ENCODE measurements around the gene TGM2. TPM values are rescaled to one million over a fixed set of nuclear protein-coding genes. Genes with fewer than 3 reads are reported as not detected.
"Not testable (repeated sequence)": the region's sequence is repeated elsewhere in the genome, so short reads cannot be mapped to it uniquely, and the experiment has no call there.

The TGM2 gene
- total and polyA plus RNA-seq, 2 donors (not counting 1 experiment from before 2014, with no cell fraction given): 2.4 to 60.8 TPM

- TF ChIP-seq CTCF (IDR thresholded peaks at IDR 0.05) (no peak), EZH2 (IDR thresholded peaks at IDR 0.05; ENCODE audit: borderline replicate concordance, insufficient read depth, low read depth, low read length, poor library complexity, severe bottlenecking) (no peak)
- POLR2A ChIA-PET: no interaction called here
- H3K9me3 Mint-ChIP-seq (ENCODE audit: insufficient read depth): no peaks in the 10 kb centered on the region
- no peaks in the 10 kb centered on the region for H3K27me3 Mint-ChIP-seq
- no peak overlapping the region for H3K27ac ChIP-seq (ENCODE audit: low read length in 2 of 2)
- 92% methylated on average over 3 of the region's 5 CpGs for WGBS (ENCODE audit: insufficient coverage)
- no peak overlapping the region for H3K4me3 ChIP-seq (ENCODE audit: control extremely low read depth in 1 of 5, extremely low read depth in 1 of 5, insufficient read depth in 1 of 5, low read depth in 2 of 5, low read length in 4 of 5)
- no peaks in the 10 kb centered on the region for H3K27me3 ChIP-seq (replicated peaks in 1 of 4; ENCODE audit: control extremely low read depth in 1 of 4, control insufficient read depth in 3 of 4, insufficient read depth in 4 of 4, low read length in 3 of 4)
- H3K4me2 ChIP-seq (replicated peaks; ENCODE audit: low read depth, low read length, poor library complexity, severe bottlenecking): no peak overlapping the region
- no peaks in the 10 kb centered on the region for H3K4me1 ChIP-seq (ENCODE audit: control insufficient read depth in 2 of 2, insufficient read depth in 2 of 2, low read length in 2 of 2)
- H3K36me3 ChIP-seq (replicated peaks in 1 of 2; ENCODE audit: control extremely low read depth in 1 of 2, control insufficient read depth in 1 of 2, extremely low read depth in 1 of 2, insufficient read depth in 2 of 2, low read length in 1 of 2): no peaks in the 10 kb centered on the region
- intact Hi-C loops (cut with micrococcal nuclease): no loop called here
- H4K20me1 ChIP-seq (ENCODE audit: control insufficient read depth, insufficient read depth, low read length, poor library complexity, severe bottlenecking): no peaks in the 10 kb centered on the region
- peak overlapping the region; percentile 46 for H3K27ac Mint-ChIP-seq
- no peaks in the 10 kb centered on the region for H3K4me1 Mint-ChIP-seq
- CTCF ChIA-PET: no interaction called here
- no peaks in the 10 kb centered on the region for H3K79me2 ChIP-seq (ENCODE audit: control insufficient read depth, insufficient read depth, low read length)
- no peak overlapping the region for H3K9ac ChIP-seq (ENCODE audit: low read length)
- H3K9me3 ChIP-seq (ENCODE audit: control extremely low read depth in 1 of 3, control insufficient read depth in 2 of 3, insufficient read depth in 1 of 3, low read length in 2 of 3): no peaks in the 10 kb centered on the region
- no peak overlapping the region for H3K4me3 Mint-ChIP-seq
- ATAC-seq (ENCODE audit: low read depth) (no peak), DNase-seq (no peak)
- H2AFZ ChIP-seq (ENCODE audit: insufficient read depth, low read depth, low read length, poor library complexity, severe bottlenecking): no peak overlapping the region
Measured at GRCh38 chr20:38106461-38106860, 58.6 kb downstream of the TGM2 start.

- no peaks in the 10 kb centered on the region for H4K20me1 ChIP-seq (ENCODE audit: control insufficient read depth, insufficient read depth, low read length, poor library complexity, severe bottlenecking)
- DNase-seq (no peak), ATAC-seq (ENCODE audit: low read depth) (no peak)
- H3K79me2 ChIP-seq (ENCODE audit: control insufficient read depth, insufficient read depth, low read length): no peaks in the 10 kb centered on the region
- POLR2A ChIA-PET: no interaction called here
- no peak overlapping the region for H3K4me3 ChIP-seq (ENCODE audit: control extremely low read depth in 1 of 5, extremely low read depth in 1 of 5, insufficient read depth in 1 of 5, low read depth in 2 of 5, low read length in 4 of 5)
- H3K9ac ChIP-seq (ENCODE audit: low read length): no peak overlapping the region
- no peaks in the 10 kb centered on the region for H3K4me1 ChIP-seq (ENCODE audit: control insufficient read depth in 2 of 2, insufficient read depth in 2 of 2, low read length in 2 of 2)
- H3K36me3 ChIP-seq (replicated peaks in 1 of 2; ENCODE audit: control extremely low read depth in 1 of 2, control insufficient read depth in 1 of 2, extremely low read depth in 1 of 2, insufficient read depth in 2 of 2, low read length in 1 of 2): no peaks in the 10 kb centered on the region
- H3K9me3 ChIP-seq (ENCODE audit: control extremely low read depth in 1 of 3, control insufficient read depth in 2 of 3, insufficient read depth in 1 of 3, low read length in 2 of 3): peaks cover 0 to 4% (median 0%) of the 10 kb centered on the region in 3 donors
- Mint-ChIP-seq H3K9me3 (ENCODE audit: insufficient read depth) (peaks cover 5% of the 10 kb centered on the region), H3K27ac (no peak overlapping the region), H3K27me3 (no peaks in the 10 kb centered on the region), H3K4me1 (no peaks in the 10 kb centered on the region), H3K4me3 (no peak overlapping the region)
- no peak overlapping the region for H2AFZ ChIP-seq (ENCODE audit: insufficient read depth, low read depth, low read length, poor library complexity, severe bottlenecking)
- WGBS (ENCODE audit: insufficient coverage): no CpG with 5 or more reads among the region's 1 CpG
- no peaks in the 10 kb centered on the region for H3K27me3 ChIP-seq (replicated peaks in 1 of 4; ENCODE audit: control extremely low read depth in 1 of 4, control insufficient read depth in 3 of 4, insufficient read depth in 4 of 4, low read length in 3 of 4)
- intact Hi-C loops (cut with micrococcal nuclease): no loop called here
- CTCF ChIA-PET: interaction anchor here (0.7 to 1.6 kb wide), 3 partner anchors 10 to 31 kb away, joined by 3 read pairs; no protein-coding TSS in a partner anchor
- TF ChIP-seq EZH2 (IDR thresholded peaks at IDR 0.05; ENCODE audit: borderline replicate concordance, insufficient read depth, low read depth, low read length, poor library complexity, severe bottlenecking) (no peak), CTCF (IDR thresholded peaks at IDR 0.05) (no peak)
- no peak overlapping the region for H3K4me2 ChIP-seq (replicated peaks; ENCODE audit: low read depth, low read length, poor library complexity, severe bottlenecking)
- H3K27ac ChIP-seq (ENCODE audit: low read length in 2 of 2): no peak overlapping the region
Measured at GRCh38 chr20:38104285-38104684, 60.8 kb downstream of the TGM2 start.

- intact Hi-C loops (cut with micrococcal nuclease); ATAC-seq (ENCODE audit: low read depth); H3K4me3 ChIP-seq (ENCODE audit: control extremely low read depth in 1 of 5, extremely low read depth in 1 of 5, insufficient read depth in 1 of 5, low read depth in 2 of 5, low read length in 4 of 5); H3K27me3 Mint-ChIP-seq; H4K20me1 ChIP-seq (ENCODE audit: control insufficient read depth, insufficient read depth, low read length, poor library complexity, severe bottlenecking); H3K4me1 ChIP-seq (ENCODE audit: control insufficient read depth in 2 of 2, insufficient read depth in 2 of 2, low read length in 2 of 2); H3K36me3 ChIP-seq (replicated peaks in 1 of 2; ENCODE audit: control extremely low read depth in 1 of 2, control insufficient read depth in 1 of 2, extremely low read depth in 1 of 2, insufficient read depth in 2 of 2, low read length in 1 of 2); H2AFZ ChIP-seq (ENCODE audit: insufficient read depth, low read depth, low read length, poor library complexity, severe bottlenecking); H3K9ac ChIP-seq (ENCODE audit: low read length); H3K27me3 ChIP-seq (replicated peaks in 1 of 4; ENCODE audit: control extremely low read depth in 1 of 4, control insufficient read depth in 3 of 4, insufficient read depth in 4 of 4, low read length in 3 of 4); DNase-seq; H3K27ac ChIP-seq (ENCODE audit: low read length in 2 of 2); H3K9me3 ChIP-seq (ENCODE audit: control extremely low read depth in 1 of 3, control insufficient read depth in 2 of 3, insufficient read depth in 1 of 3, low read length in 2 of 3); H3K4me3 Mint-ChIP-seq; POLR2A ChIA-PET; H3K27ac Mint-ChIP-seq; H3K9me3 Mint-ChIP-seq (ENCODE audit: insufficient read depth); H3K4me2 ChIP-seq (replicated peaks; ENCODE audit: low read depth, low read length, poor library complexity, severe bottlenecking); H3K79me2 ChIP-seq (ENCODE audit: control insufficient read depth, insufficient read depth, low read length): not testable (repeated sequence)
- H3K4me1 Mint-ChIP-seq: peaks cover 10% of the 10 kb centered on the region
- CTCF ChIA-PET: interaction anchor here (0.6 to 0.9 kb wide), 2 partner anchors 19 to 24 kb away, joined by 3 read pairs; no protein-coding TSS in a partner anchor
- 100% methylated on average over 2 of the region's 5 CpGs for WGBS (ENCODE audit: insufficient coverage)
Measured at GRCh38 chr20:38102206-38102605, 62.9 kb downstream of the TGM2 start.
